OCI-LY7 (cell line): Measurements from ENCODE around the gene CAPN8. TPM values are rescaled to one million over a fixed set of nuclear protein-coding genes. Genes with fewer than 3 reads are reported as not detected.

Experiments
- BruUV-seq: library from RNA; stranded (reverse); fragments of 400-500 nt; replicated peaks from 2 replicates; lab custom pipeline; 2021; lab: Mats Ljungman, UMichigan
- CTCF ChIA-PET: fragments of 300-600 bp; sonication (Branson Sonifier 250); formaldehyde crosslinking; loops from one replicate; lab custom pipeline; 2022; ENCODE audit warnings: antibody characterized with exemption; ENCODE audit not compliant: unreplicated experiment; lab: Charles Lee
- POLR2A ChIA-PET: fragments of 300-600 bp; sonication (Branson Sonifier 250); formaldehyde crosslinking; loops from one replicate; lab custom pipeline; 2022; ENCODE audit warnings: antibody characterized with exemption; lab: Charles Lee
- DNase-seq: peaks from one replicate; pipeline ENCODE4 v3.0.0-alpha.2; 2015; ENCODE audit warnings: low spot score
- H2AFZ ChIP-seq: fragments of 200-600 bp; sonication (generic), shearing (Covaris generic); 2 replicates; pipeline ENCODE4 v1.6.1; 2014; ENCODE audit warnings: mild to moderate bottlenecking, antibody characterized with exemption, low read length, moderate library complexity
- H3K27ac ChIP-seq: fragments of 200-600 bp; sonication (generic); 2 replicates; pipeline ENCODE4 v1.5.1; 2014; ENCODE audit warnings: mixed run types, low read depth, mild to moderate bottlenecking, moderate library complexity, low read length, inconsistent platforms; ENCODE audit not compliant: poor library complexity, severe bottlenecking
- H3K36me3 ChIP-seq: fragments of 200-600 bp; sonication (generic); 2 replicates; pipeline ENCODE4 v1.6.1; 2014; ENCODE audit warnings: mild to moderate bottlenecking, antibody characterized with exemption, low read length, moderate library complexity, mixed read lengths; ENCODE audit not compliant: insufficient read depth
- H3K4me1 ChIP-seq: fragments of 200-600 bp; sonication (generic); 2 replicates; pipeline ENCODE4 v1.5.1; 2014; ENCODE audit warnings: mild to moderate bottlenecking, low read length; ENCODE audit not compliant: insufficient read depth, poor library complexity, severe bottlenecking
- H3K4me2 ChIP-seq: fragments of 200-600 bp; sonication (generic); 2 replicates; pipeline ENCODE4 v1.6.1; 2014; ENCODE audit warnings: mild to moderate bottlenecking, low read length
- H3K4me3 ChIP-seq: fragments of 200-600 bp; sonication (generic); 2 replicates; pipeline ENCODE4 v1.5.1; 2014; ENCODE audit warnings: mild to moderate bottlenecking, low read depth, low read length; ENCODE audit not compliant: poor library complexity, severe bottlenecking
- H3K79me2 ChIP-seq: fragments of 200-600 bp; sonication (generic); 2 replicates; pipeline ENCODE4 v1.6.1; 2016; ENCODE audit warnings: low read depth, mild to moderate bottlenecking, low read length, moderate library complexity, mixed read lengths; ENCODE audit not compliant: insufficient read depth
- H3K9me2 ChIP-seq: fragments of 200-600 bp; sonication (generic); 2 replicates; pipeline ENCODE4 v1.6.1; 2016; ENCODE audit warnings: mild to moderate bottlenecking, low read length, mixed read lengths; ENCODE audit not compliant: insufficient read depth
- H3K9me3 ChIP-seq: fragments of 200-600 bp; sonication (generic); 2 replicates; pipeline ENCODE4 v1.6.1; 2014; ENCODE audit warnings: mild to moderate bottlenecking, mixed run types, low read length, mixed read lengths
- H4K20me1 ChIP-seq: fragments of 200-600 bp; sonication (generic); 2 replicates; pipeline ENCODE4 v1.6.1; 2014; ENCODE audit warnings: mild to moderate bottlenecking, antibody characterized with exemption, low read length, moderate library complexity, mixed read lengths; ENCODE audit not compliant: insufficient read depth
- EZH2phosphoT487 ChIP-seq: fragments of 200-600 bp; sonication (generic); IDR thresholded peaks from 2 replicates; pipeline ENCODE4 v1.6.1; 2018; ENCODE audit warnings: low read depth, borderline replicate concordance, mild to moderate bottlenecking, mixed run types, antibody characterized with exemption, low read length, moderate library complexity, mixed read lengths
- intact Hi-C: fragments of 100-400 bp; cut with micrococcal nuclease; formaldehyde crosslinking; loops from one replicate; pipeline ENCODE4 v1.10.0; 2022; ENCODE audit not compliant: unreplicated experiment
- total RNA-seq, 2 experiments: library from RNA; depleted of rRNA in 1 of 2; stranded (reverse); fragments of >200 nt in 1 of 2; shearing (Covaris generic) in 1 of 2; gene quantifications; 2 replicates each; pipeline ENCODE4 v1.2.3, GENCODE V29; 2014 to 2022
- TF ChIP-seq, protein P1 (sequence below): fragments of 200-600 bp; sonication (generic); conservative IDR thresholded peaks from 2 replicates; pipeline ENCODE4 v1.5.1; 2014; ENCODE audit warnings: mild to moderate bottlenecking, antibody characterized with exemption, low read length, moderate library complexity, mixed read lengths

Gene CAPN8
- total RNA-seq, 2 experiments from 2014 or later = not detected

DNA sequence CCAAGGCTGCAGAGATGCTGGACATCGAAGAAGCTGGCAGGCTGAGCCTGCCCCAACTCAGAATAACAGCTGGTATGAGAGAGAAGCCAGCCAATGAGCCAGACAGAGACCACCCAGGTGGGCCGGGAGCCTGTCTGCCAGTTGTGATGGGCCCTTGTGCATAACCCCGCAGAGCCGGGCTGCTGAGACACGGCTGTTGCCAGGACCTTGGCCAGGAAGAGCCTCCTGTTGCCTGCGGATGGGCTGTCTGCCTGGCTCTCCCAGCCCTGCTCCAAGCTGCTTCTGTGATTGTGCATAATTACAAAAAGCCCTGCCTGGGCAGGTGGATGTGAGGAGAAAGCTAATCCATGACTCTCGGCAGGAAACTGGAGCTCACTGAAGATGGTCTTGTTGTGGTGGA lies 126.5 kb downstream of the CAPN8 start:
- H3K4me2 ChIP-seq = no peak overlapping the region
- H4K20me1 ChIP-seq = no peaks in the 10 kb centered on the region
- no peaks in the 10 kb centered on the region for H3K9me2 ChIP-seq
- TF ChIP-seq EZH2phosphoT487 = no peak
- TF ChIP-seq, protein P1, sequence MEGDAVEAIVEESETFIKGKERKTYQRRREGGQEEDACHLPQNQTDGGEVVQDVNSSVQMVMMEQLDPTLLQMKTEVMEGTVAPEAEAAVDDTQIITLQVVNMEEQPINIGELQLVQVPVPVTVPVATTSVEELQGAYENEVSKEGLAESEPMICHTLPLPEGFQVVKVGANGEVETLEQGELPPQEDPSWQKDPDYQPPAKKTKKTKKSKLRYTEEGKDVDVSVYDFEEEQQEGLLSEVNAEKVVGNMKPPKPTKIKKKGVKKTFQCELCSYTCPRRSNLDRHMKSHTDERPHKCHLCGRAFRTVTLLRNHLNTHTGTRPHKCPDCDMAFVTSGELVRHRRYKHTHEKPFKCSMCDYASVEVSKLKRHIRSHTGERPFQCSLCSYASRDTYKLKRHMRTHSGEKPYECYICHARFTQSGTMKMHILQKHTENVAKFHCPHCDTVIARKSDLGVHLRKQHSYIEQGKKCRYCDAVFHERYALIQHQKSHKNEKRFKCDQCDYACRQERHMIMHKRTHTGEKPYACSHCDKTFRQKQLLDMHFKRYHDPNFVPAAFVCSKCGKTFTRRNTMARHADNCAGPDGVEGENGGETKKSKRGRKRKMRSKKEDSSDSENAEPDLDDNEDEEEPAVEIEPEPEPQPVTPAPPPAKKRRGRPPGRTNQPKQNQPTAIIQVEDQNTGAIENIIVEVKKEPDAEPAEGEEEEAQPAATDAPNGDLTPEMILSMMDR = no peak
- no peaks in the 10 kb centered on the region for H3K9me3 ChIP-seq
- ChIA-PET CTCF (no interaction called here), POLR2A (interaction anchor here (0.6 kb wide), 1 partner anchor 135 kb away, joined by 3 read pairs; no protein-coding TSS in a partner anchor)
- BruUV-seq = no TSS peak
- H3K79me2 ChIP-seq = no peaks in the 10 kb centered on the region
- no peak for DNase-seq
- no peak overlapping the region for H3K4me3 ChIP-seq
- no peaks in the 10 kb centered on the region for H3K4me1 ChIP-seq
- intact Hi-C loops = no loop called here
- no peaks in the 10 kb centered on the region for H3K36me3 ChIP-seq
- no peak overlapping the region for H3K27ac ChIP-seq
- H2AFZ ChIP-seq = no peak overlapping the region

DNA sequence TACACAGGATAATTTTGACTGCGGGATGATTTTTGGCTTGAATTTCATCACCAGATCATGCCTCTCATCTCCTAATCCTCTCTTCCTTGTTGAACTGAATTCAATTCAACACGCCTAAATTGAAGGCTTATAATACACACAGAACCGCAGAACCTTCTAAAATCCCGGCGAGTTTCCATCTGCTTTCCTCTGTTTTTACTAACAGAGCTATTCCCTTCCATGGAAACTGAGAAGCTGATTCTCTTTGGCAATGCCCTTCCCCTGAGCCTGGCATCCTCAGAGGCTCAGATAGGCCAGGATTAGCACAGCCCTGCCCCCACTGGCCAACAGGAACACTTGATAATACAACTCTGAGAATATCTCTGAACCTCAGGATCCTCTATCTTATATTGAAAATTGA lies 130.2 kb downstream of the CAPN8 start:
- Histone ChIP-seq H3K4me2 (no peak overlapping the region), H3K9me3 (no peaks in the 10 kb centered on the region), H3K9me2 (no peaks in the 10 kb centered on the region), H3K4me3 (no peak overlapping the region), H2AFZ (no peak overlapping the region), H3K4me1 (no peaks in the 10 kb centered on the region), H3K27ac (no peak overlapping the region), H4K20me1 (no peaks in the 10 kb centered on the region), H3K79me2 (no peaks in the 10 kb centered on the region), H3K36me3 (no peaks in the 10 kb centered on the region)
- ChIA-PET CTCF (interaction anchor here (1.0 kb wide), 1 partner anchor 11 kb away, joined by 3 read pairs; no protein-coding TSS in a partner anchor), POLR2A (no interaction called here)
- no peak for DNase-seq
- TF ChIP-seq, protein P1 = no peak
- TF ChIP-seq EZH2phosphoT487 = no peak
- no TSS peak for BruUV-seq
- intact Hi-C loops = no loop called here

DNA sequence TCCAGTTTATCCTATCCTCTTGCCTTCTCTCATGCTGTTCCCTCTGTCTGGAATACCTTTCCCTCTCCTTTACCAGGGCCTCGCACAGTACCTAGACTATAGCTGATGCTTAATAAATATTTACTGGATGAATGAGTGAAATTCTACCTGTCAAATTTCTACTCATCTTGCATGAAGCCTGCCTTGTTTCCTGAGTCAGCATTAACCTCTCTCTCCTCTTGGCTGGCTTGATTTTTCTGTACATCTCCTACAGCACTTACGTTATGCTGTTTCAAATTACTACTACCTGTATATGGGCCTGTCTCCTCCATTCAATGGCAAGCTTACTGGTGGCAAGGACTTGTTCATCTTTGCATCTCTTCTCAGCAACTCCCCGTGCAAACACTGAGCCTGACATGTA lies 130.8 kb downstream of the CAPN8 start:
- Histone ChIP-seq H3K4me3 (no peak overlapping the region), H3K79me2 (no peaks in the 10 kb centered on the region), H3K4me1 (no peaks in the 10 kb centered on the region), H4K20me1 (no peaks in the 10 kb centered on the region), H3K27ac (no peak overlapping the region), H3K9me3 (no peaks in the 10 kb centered on the region), H3K9me2 (no peaks in the 10 kb centered on the region), H3K36me3 (no peaks in the 10 kb centered on the region), H3K4me2 (no peak overlapping the region), H2AFZ (no peak overlapping the region)
- BruUV-seq = no TSS peak
- CTCF ChIA-PET = interaction anchor here (1.0 kb wide), 1 partner anchor 11 kb away, joined by 3 read pairs; no protein-coding TSS in a partner anchor
- POLR2A ChIA-PET = no interaction called here
- intact Hi-C loops = no loop called here
- TF ChIP-seq EZH2phosphoT487 = no peak
- TF ChIP-seq, protein P1 = no peak
- no peak for DNase-seq
